HG03565 (cell line): ENCODE data around the gene CLGN.

ENCODE experiments used
- ATAC-seq: cut with Tn5 transposase; IDR thresholded peaks from one replicate; pipeline ENCODE4 v1.9.1; 2021; ENCODE audit warnings: mild to moderate bottlenecking, moderate library complexity; ENCODE audit not compliant: unreplicated experiment

The CLGN gene

GRCh38 chr4:140388015-140388414 lies 39.4 kb downstream of the CLGN start:
- no peak for ATAC-seq

DNA sequence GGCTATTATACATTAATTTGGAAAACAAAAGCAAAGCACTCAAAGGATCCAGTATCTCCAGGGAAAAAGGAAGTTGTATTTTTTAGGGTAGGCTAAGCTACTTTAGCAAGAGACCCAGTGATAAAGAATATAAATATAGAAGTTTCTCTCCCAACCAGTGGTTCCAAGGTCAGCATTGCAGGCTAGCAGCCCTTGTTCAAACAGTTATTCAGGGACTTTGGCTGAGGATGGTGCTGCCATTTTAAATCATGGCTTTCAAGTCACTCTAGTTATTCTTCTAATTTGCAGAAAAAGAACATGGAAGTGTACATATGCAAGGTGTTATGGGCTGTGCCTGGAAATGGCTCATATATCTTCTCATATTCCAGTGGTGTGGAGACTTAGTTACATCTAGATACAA lies 44.7 kb downstream of the CLGN start:
- ATAC-seq: no peak

GRCh38 chr4:140374130-140374477 lies 53.3 kb downstream of the CLGN start:
- no peak for ATAC-seq

GRCh38 chr4:140373328-140374129 lies 53.9 kb downstream of the CLGN start, which contains the start of gene SCOC:
Gene SCOC (plus strand): TSS chr4:140373646. CDS start chr4:140379171, 5,525 bp downstream.
- peak; percentile 93 for ATAC-seq

- ATAC-seq: peak; percentile 51
Observed at GRCh38 chr4:140372751-140373327, 54.6 kb downstream of the CLGN start.

GRCh38 chr4:140368686-140369085 lies 58.8 kb downstream of the CLGN start:
- ATAC-seq: no peak

GRCh38 chr4:140367738-140368137 lies 59.7 kb downstream of the CLGN start:
- no peak for ATAC-seq

DNA sequence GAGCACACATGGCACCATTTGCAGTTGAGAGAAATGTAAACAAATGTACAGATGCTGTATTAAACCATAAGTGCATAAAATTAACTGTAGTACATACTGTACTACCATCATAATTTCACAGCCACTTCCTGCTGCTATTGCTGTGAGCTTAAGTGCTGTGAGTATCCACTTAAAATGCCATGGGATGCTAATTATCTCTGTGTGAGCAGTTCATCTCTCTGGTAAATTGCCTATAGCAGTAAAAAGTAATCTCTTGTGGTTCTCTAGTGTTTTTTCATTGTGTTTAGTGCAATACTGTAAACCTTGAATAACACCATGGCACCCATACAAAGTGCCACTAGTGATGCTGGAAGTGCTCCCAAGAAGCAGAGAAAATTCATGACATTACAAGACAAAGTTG lies 63.9 kb downstream of the CLGN start:
- ATAC-seq: no peak

DNA sequence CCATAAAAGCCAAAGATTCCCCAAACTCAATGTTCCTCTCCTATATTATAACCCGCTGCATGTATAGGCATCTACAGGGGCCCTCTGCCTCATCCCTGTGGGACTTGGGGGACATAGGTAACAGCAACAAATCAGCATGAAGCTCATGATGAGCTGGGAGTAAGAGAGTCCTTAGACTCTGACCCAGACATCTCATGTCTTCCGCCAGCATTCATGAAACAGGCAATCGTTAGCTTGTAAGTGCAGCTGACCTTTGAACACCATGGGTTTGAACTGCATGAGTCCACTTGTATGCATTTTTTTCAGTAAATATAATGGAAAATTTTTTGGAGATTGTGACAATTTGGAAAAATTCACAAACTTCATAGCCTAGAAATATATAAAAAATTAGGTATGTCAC lies 64.4 kb downstream of the CLGN start:
- ATAC-seq: no peak

DNA sequence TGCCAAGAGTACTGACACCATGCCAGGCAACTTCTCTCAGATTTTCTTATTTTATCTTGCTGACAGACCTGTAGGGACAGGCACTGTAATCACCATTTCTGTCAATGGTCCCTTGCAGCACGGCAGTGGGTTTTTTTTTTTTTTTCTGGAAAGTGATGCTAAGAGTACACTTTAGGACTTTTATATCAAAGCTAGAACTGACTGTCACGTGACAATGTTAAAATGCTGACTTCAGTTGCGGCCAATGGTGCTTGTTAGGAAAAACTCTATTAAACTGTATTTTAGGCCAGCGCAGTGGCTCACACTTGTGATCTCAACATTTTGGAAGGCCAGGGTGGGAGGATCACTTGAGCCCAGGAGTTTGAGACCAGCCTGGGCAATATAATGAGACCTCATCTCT lies 66.3 kb downstream of the CLGN start:
- ATAC-seq: no peak

DNA sequence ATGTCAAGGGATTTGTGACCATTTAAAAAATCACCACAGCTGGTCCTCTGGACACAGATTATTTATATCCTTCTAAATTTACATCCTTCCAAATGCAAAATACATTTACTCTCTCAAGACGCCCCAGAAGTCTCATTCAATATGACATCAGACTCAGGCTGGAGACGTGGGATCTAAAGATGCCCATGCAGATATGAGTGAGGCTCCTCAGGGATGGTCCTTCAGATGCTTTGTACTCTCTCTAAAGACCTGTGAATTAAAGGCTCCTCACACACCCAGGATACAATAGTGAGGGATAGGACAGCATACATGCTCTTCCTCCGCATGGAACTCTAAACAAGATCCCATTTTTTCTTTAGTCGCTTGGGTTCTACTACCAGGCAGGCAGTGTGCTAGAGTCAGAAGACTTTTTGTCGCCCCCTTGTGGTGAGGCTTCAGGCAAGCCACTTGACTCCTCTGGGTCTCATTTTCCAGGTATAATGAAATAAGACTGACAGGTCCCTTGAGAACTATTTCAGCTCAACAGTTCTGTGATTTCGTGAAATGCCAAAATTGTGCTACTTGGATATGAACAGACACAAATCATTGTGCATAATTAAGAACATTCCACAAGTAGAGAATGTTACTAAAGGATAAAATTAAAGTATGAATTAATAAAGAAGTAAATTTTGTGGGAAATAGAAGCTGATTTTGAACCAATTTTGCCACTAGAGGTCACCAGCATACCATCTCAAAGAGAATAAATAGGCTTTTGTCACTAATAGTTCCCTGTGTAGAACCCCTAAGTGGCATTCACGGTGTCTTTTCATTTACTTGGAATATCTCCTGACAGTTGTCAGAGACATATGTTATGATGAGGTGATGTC lies 67.7 kb downstream of the CLGN start:
- ATAC-seq: peak; percentile 90

GRCh38 chr4:140358281-140358680 lies 69.2 kb downstream of the CLGN start:
- ATAC-seq: no peak

DNA sequence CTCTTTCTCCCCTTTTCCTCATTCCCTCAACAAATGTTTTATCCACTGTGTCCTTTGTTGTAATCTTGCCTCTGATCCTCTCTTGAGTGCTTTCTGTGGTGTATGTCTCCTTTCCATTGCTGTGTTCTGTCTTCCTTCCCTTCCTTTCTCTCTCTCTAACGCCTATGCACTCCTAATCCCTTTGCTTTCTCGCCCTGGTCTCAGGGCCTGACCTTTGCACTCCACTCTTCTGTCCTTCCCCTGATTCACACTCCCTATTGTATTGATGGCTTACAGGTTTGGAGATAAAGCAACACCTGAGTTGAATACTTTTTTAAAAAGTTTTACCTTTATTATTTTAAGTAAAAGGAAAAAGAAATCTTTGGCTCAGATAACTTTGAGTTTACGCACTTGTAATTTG lies 69.6 kb downstream of the CLGN start:
- ATAC-seq: no peak

DNA sequence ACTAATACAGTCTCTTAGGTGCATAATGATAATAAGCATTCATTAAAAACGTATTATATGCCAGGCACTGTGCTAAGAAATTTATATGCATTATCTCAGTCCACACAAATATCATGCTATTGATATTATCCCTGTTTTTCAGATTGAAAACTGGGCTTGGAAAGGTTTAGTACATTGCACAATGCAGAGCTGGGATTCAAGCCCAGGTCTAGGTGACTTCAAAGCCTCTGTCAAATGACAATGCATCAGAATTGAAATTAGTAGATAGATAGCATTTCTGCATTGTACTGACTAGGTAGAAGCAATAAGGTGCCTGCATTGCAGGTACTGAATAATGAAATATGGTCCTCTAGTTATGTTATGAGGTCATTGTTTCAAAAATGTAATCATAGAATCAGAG lies 72.2 kb downstream of the CLGN start:
- no peak for ATAC-seq

- no peak for ATAC-seq
Observed at GRCh38 chr4:140353786-140354185, 73.7 kb downstream of the CLGN start.

DNA sequence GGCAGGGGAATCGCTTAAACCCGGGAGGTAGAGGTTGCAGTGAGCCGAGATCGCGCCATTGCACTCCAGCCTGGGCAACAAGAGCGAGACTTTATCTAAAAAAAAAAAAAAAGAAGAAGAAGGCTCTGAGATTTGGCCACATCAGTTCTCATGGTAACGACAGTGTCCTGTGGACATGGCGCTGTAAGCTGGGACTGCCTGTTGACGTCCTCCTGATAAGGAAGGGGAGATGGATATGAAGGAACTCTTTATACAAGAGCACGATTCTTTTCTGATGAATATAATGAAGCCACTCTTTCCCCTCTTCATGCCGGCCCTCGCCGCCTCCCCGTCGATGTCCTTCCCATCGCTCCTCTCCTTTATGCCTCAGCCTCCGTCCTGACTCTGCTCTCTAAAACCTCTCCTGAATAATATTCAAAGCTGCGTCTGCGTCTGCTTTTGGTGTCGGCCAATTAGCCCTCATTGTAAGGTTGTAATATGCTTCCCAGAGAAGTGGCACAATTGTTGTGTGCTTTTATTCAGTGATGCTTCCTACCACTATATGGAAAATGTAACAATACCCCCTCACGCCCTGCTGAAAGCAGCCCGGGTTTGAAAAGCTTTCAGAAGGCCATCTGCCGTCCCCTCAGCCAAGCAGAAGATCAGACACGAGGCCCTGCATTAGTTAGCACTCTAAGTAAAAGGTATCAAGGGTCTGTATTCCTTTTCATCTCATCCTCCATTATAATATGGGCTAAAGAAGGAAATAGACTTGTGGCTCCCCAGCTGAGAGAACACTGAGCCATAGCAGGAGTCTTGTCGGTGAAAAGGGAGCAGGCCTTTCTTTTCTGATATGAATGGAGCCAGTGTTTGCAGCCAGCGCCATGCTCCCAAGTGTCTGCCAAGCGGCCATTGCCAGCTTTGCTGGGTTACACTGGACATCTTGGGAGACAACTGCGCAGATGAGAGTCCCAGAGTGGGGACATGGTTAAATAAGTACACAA lies 76.1 kb downstream of the CLGN start:
- no peak for ATAC-seq

- no peak for ATAC-seq
Observed at GRCh38 chr4:140349816-140350215, 77.6 kb downstream of the CLGN start.

- ATAC-seq: no peak
Observed at GRCh38 chr4:140346136-140346535, 81.3 kb downstream of the CLGN start.

DNA sequence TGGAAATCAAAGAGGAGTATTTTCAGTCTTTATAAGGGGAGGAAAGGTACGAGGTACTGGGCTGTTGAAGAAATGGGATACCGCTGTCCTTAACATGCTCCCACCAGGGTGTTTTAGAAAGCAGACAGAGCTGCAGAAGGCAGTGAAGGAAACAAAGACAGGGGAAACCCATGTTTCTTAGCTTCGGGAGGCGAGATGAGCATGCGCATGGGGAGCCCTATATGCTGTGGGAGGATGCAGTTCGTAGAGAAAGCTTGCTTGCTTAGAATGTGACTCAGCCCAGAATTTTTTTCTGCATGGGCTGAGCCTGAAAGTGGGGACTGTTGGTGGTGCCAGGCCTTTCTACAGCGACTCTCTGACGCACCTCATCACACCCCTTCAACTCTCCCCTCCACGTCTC lies 82.8 kb downstream of the CLGN start:
- ATAC-seq: no peak

DNA sequence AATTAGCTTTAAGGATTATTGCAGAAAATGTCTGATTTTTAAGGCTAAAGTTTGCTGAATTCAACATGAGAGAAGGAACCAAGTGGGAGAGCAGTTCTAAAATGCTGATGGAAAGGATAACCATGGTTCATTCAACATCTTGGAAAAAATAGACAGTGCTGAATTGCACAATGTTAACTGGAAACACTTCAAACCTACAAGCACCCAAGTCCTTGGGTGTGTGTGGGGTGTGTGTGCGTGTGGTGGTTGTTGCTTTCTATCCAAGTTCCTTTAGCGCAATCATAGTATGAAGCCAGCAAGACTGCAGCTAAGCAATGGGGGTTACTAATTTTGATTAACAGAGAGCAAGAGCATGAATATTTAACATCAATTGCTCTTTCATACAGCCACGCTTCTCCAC lies 83.3 kb downstream of the CLGN start:
- no peak for ATAC-seq

- peak; percentile 65 for ATAC-seq
Observed at GRCh38 chr4:140343303-140343702, 84.1 kb downstream of the CLGN start.
